Panc1 (cell line): ENCODE results near the gene LRRK1.

Experiments
- POLR2AphosphoS5 ChIP-seq: IDR thresholded peaks from 2 replicates; pipeline ENCODE4 v1.6.1; 2012; ENCODE audit warnings: mild to moderate bottlenecking, low read depth, low read length, moderate library complexity
- SIN3A ChIP-seq: IDR thresholded peaks from 2 replicates; pipeline ENCODE4 v1.6.1; 2012; ENCODE audit warnings: low read depth, mild to moderate bottlenecking, low read length, moderate library complexity, borderline replicate concordance; ENCODE audit not compliant: insufficient read depth
- TF ChIP-seq, protein P1 (sequence below): fragments of 450-650 bp; IDR thresholded peaks from 2 replicates; pipeline ENCODE4 v1.5.1; 2017; ENCODE audit warnings: mild to moderate bottlenecking
- TF ChIP-seq, protein P2 (sequence below), 2 experiments: IDR thresholded peaks; 2 replicates each; pipeline ENCODE4 v1.6.1; 2011 to 2012; ENCODE audit warnings: low read depth in 2 of 2, control low read depth in 1 of 2, low read length in 1 of 2, mild to moderate bottlenecking in 1 of 2, moderate library complexity in 1 of 2; ENCODE audit not compliant: insufficient read depth in 1 of 2

DNA sequence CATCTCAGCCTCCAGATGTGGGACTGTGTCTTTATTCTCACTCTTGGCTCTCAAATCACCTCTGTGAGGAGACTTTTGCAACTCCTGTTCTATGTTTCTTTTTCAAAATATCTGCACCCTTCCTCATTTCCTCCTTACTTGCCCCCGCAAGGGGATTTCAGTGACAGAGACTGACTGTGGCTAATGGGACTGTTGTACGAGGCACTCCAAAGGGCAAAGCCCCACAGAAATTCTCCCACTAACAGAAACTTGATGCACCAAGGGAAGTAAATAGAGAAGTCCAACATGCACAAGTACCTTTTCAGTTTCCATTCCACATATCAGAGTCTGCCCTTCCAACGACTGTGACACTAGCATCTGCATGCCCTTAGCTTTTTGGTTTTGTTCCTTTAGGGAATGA lies 69.7 kb downstream of the LRRK1 start:
- TF ChIP-seq, protein P1, sequence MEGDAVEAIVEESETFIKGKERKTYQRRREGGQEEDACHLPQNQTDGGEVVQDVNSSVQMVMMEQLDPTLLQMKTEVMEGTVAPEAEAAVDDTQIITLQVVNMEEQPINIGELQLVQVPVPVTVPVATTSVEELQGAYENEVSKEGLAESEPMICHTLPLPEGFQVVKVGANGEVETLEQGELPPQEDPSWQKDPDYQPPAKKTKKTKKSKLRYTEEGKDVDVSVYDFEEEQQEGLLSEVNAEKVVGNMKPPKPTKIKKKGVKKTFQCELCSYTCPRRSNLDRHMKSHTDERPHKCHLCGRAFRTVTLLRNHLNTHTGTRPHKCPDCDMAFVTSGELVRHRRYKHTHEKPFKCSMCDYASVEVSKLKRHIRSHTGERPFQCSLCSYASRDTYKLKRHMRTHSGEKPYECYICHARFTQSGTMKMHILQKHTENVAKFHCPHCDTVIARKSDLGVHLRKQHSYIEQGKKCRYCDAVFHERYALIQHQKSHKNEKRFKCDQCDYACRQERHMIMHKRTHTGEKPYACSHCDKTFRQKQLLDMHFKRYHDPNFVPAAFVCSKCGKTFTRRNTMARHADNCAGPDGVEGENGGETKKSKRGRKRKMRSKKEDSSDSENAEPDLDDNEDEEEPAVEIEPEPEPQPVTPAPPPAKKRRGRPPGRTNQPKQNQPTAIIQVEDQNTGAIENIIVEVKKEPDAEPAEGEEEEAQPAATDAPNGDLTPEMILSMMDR = no peak
- TF ChIP-seq SIN3A (no peak), POLR2AphosphoS5 (no peak)
- TF ChIP-seq, protein P2, sequence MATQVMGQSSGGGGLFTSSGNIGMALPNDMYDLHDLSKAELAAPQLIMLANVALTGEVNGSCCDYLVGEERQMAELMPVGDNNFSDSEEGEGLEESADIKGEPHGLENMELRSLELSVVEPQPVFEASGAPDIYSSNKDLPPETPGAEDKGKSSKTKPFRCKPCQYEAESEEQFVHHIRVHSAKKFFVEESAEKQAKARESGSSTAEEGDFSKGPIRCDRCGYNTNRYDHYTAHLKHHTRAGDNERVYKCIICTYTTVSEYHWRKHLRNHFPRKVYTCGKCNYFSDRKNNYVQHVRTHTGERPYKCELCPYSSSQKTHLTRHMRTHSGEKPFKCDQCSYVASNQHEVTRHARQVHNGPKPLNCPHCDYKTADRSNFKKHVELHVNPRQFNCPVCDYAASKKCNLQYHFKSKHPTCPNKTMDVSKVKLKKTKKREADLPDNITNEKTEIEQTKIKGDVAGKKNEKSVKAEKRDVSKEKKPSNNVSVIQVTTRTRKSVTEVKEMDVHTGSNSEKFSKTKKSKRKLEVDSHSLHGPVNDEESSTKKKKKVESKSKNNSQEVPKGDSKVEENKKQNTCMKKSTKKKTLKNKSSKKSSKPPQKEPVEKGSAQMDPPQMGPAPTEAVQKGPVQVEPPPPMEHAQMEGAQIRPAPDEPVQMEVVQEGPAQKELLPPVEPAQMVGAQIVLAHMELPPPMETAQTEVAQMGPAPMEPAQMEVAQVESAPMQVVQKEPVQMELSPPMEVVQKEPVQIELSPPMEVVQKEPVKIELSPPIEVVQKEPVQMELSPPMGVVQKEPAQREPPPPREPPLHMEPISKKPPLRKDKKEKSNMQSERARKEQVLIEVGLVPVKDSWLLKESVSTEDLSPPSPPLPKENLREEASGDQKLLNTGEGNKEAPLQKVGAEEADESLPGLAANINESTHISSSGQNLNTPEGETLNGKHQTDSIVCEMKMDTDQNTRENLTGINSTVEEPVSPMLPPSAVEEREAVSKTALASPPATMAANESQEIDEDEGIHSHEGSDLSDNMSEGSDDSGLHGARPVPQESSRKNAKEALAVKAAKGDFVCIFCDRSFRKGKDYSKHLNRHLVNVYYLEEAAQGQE (IDR thresholded peaks at IDR 0.05; ENCODE audit: insufficient read depth in 1 of 2, low read depth in 2 of 2, low read length in 1 of 2) = no peak
